SU-DHL-6 (cell line): ENCODE measurements around the gene LINGO4.

ENCODE experiments used
- H2AFZ ChIP-seq: fragments of 200-600 bp; sonication (generic); 2 replicates; pipeline ENCODE4 v1.6.1; 2014; ENCODE audit warnings: low read depth, mild to moderate bottlenecking, moderate library complexity, mixed read lengths, antibody characterized with exemption, low read length; ENCODE audit not compliant: severe bottlenecking
- H3F3A ChIP-seq: fragments of 200-600 bp; shearing (Covaris generic); 2 replicates; pipeline ENCODE4 v1.6.0; 2016; ENCODE audit warnings: antibody characterized with exemption, mild to moderate bottlenecking; ENCODE audit not compliant: insufficient read depth
- H3K27ac ChIP-seq: fragments of 200-600 bp; sonication (generic); 2 replicates; pipeline ENCODE4 v1.5.1; 2016; ENCODE audit warnings: low read depth, mild to moderate bottlenecking, low read length, moderate library complexity, mixed read lengths
- H3K27me3 ChIP-seq: fragments of 200-600 bp; sonication (generic), shearing (Covaris generic); 2 replicates; pipeline ENCODE4 v1.6.0; 2014; ENCODE audit warnings: mild to moderate bottlenecking, low read length
- H3K36me3 ChIP-seq: fragments of 200-600 bp; sonication (generic); 2 replicates; pipeline ENCODE4 v1.6.1; 2014; ENCODE audit warnings: mild to moderate bottlenecking, low read length, mixed read lengths
- H3K4me2 ChIP-seq: fragments of 300-600, 200-600 bp; shearing (Covaris generic), sonication (generic); 2 replicates; pipeline ENCODE4 v1.6.0; 2014; ENCODE audit warnings: low read length, low read depth, mild to moderate bottlenecking; ENCODE audit not compliant: poor library complexity, severe bottlenecking
- H3K4me3 ChIP-seq: fragments of 200-600 bp; sonication (generic); 2 replicates; pipeline ENCODE4 v1.5.1; 2014; ENCODE audit warnings: antibody characterized with exemption, low read length, mild to moderate bottlenecking, mixed read lengths; ENCODE audit not compliant: insufficient read depth, poor library complexity, severe bottlenecking
- H3K79me2 ChIP-seq: fragments of 200-600 bp; sonication (generic); 2 replicates; pipeline ENCODE4 v1.6.1; 2014; ENCODE audit warnings: mild to moderate bottlenecking, low read length, moderate library complexity; ENCODE audit not compliant: insufficient read depth
- H3K9ac ChIP-seq: fragments of 200-600 bp; sonication (generic); 2 replicates; pipeline ENCODE4 v1.7.0; 2014; ENCODE audit warnings: mild to moderate bottlenecking, low read length
- H3K9me2 ChIP-seq: fragments of 200-600 bp; sonication (generic); replicated peaks from 2 replicates; pipeline ENCODE4 v1.6.1; 2014; ENCODE audit warnings: low read length; ENCODE audit not compliant: insufficient read depth
- H3K9me3 ChIP-seq: fragments of 200-600 bp; sonication (generic); 2 replicates; pipeline ENCODE4 v1.6.1; 2014; ENCODE audit warnings: low read length, mixed read lengths; ENCODE audit not compliant: insufficient read depth
- H4K20me1 ChIP-seq: fragments of 200-600 bp; sonication (generic); 2 replicates; pipeline ENCODE4 v1.6.1; 2014; ENCODE audit warnings: low read depth, mild to moderate bottlenecking, antibody characterized with exemption, low read length, moderate library complexity, mixed read lengths
- EZH2phosphoT487 ChIP-seq: fragments of 200-600 bp; sonication (generic), shearing (Covaris generic); conservative IDR thresholded peaks from 2 replicates; pipeline ENCODE4 v1.6.1; 2018; ENCODE audit warnings: mild to moderate bottlenecking, antibody characterized with exemption, low read length, moderate library complexity, mixed read lengths
- TF ChIP-seq, protein P1 (sequence below): fragments of 200-600 bp; sonication (generic); IDR thresholded peaks from one replicate; pipeline ENCODE4 v1.5.1; 2017; ENCODE audit warnings: antibody characterized with exemption, mild to moderate bottlenecking, low read length, moderate library complexity; ENCODE audit not compliant: insufficient read depth, poor library complexity, severe bottlenecking

LINGO4 gene

DNA sequence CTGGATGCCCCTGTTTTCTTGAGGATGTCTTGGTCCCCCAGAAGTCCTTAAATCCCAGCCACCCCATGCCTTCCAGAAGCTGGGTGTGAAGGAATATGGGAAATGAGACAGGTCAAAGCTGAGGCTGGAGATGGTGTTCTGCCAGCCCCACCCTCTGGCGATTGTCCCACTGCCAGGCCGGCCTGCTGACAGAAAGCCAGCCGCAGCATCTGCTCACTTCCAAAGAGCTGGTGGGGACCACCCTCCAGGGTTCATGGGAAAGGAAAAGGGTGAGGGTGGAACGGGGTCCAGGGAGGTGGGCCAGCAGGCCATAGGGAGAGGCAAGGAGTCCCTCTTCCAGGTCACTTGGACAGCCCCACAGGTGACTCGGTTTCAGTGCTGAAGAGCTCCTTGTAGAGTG, 1.9 kb upstream of the LINGO4 start:
- no peaks in the 10 kb centered on the region for H3K9me3 ChIP-seq
- H3K27ac ChIP-seq: no peak overlapping the region
- no peak overlapping the region for H2AFZ ChIP-seq
- H3F3A ChIP-seq: no peaks in the 10 kb centered on the region
- H3K9ac ChIP-seq: no peak overlapping the region
- no peak overlapping the region for H3K4me3 ChIP-seq
- no peaks in the 10 kb centered on the region for H3K79me2 ChIP-seq
- no peaks in the 10 kb centered on the region for H3K27me3 ChIP-seq
- no peaks in the 10 kb centered on the region for H3K9me2 ChIP-seq
- no peaks in the 10 kb centered on the region for H3K36me3 ChIP-seq
- H4K20me1 ChIP-seq: no peaks in the 10 kb centered on the region
- TF ChIP-seq EZH2phosphoT487: no peak
- TF ChIP-seq, protein P1, sequence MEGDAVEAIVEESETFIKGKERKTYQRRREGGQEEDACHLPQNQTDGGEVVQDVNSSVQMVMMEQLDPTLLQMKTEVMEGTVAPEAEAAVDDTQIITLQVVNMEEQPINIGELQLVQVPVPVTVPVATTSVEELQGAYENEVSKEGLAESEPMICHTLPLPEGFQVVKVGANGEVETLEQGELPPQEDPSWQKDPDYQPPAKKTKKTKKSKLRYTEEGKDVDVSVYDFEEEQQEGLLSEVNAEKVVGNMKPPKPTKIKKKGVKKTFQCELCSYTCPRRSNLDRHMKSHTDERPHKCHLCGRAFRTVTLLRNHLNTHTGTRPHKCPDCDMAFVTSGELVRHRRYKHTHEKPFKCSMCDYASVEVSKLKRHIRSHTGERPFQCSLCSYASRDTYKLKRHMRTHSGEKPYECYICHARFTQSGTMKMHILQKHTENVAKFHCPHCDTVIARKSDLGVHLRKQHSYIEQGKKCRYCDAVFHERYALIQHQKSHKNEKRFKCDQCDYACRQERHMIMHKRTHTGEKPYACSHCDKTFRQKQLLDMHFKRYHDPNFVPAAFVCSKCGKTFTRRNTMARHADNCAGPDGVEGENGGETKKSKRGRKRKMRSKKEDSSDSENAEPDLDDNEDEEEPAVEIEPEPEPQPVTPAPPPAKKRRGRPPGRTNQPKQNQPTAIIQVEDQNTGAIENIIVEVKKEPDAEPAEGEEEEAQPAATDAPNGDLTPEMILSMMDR: no peak
- no peak overlapping the region for H3K4me2 ChIP-seq

DNA sequence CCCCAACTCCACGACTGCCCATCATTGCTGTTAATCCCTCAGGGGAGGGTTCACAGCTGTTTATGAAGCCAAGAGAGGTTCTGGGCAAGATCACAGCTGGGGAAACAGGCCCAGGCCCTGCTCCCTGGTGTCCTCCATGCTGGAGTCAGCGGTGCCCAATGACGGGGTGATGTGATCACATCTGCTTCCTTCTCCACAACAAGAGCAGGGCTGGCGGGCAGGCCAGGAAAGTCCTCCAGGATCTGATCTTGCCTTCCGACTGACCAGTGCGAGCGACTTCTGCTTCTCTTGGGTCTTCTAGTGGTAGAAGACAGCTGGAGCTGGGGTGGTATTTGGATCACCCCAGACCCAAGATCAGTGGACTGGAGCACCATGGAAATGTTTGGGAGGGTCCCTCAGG, 951 bp upstream of the LINGO4 start:
- no peak for TF ChIP-seq EZH2phosphoT487
- Histone ChIP-seq H3K79me2 (no peaks in the 10 kb centered on the region), H3K36me3 (no peaks in the 10 kb centered on the region), H3K9me3 (no peaks in the 10 kb centered on the region), H3K4me3 (no peak overlapping the region), H3K9ac (no peak overlapping the region), H2AFZ (no peak overlapping the region), H3K27ac (no peak overlapping the region), H3K27me3 (no peaks in the 10 kb centered on the region), H3F3A (no peaks in the 10 kb centered on the region), H3K9me2 (no peaks in the 10 kb centered on the region), H3K4me2 (no peak overlapping the region), H4K20me1 (no peaks in the 10 kb centered on the region)

DNA sequence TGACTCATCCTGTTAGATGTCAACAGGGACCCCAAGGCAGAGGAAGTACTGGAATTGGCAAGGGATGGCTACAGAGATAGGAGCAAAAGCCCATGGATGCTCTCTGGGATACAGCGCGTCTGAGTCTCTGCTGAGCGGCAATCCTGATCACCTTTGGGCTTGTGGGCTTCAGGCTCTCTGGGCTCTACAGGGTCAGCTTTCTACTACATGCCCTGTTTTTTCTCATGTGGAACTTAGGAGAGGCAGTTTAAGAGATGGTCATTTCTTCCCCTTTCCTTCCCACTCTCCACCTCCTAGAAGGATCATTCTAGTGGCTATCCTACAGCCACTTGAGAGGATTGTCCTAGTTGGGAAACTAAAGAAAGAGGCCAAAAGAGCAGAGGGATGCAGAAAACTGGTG, 1.3 kb downstream of the LINGO4 start:
- Histone ChIP-seq H3K9me2 (no peaks in the 10 kb centered on the region), H3K27me3 (no peaks in the 10 kb centered on the region), H3K36me3 (no peaks in the 10 kb centered on the region), H3K79me2 (no peaks in the 10 kb centered on the region), H3K9ac (no peak overlapping the region), H3K4me3 (no peak overlapping the region), H3K27ac (no peak overlapping the region), H3F3A (no peaks in the 10 kb centered on the region), H2AFZ (no peak overlapping the region), H3K9me3 (no peaks in the 10 kb centered on the region), H4K20me1 (no peaks in the 10 kb centered on the region), H3K4me2 (no peak overlapping the region)
- TF ChIP-seq, protein P1: no peak
- TF ChIP-seq EZH2phosphoT487: no peak

DNA sequence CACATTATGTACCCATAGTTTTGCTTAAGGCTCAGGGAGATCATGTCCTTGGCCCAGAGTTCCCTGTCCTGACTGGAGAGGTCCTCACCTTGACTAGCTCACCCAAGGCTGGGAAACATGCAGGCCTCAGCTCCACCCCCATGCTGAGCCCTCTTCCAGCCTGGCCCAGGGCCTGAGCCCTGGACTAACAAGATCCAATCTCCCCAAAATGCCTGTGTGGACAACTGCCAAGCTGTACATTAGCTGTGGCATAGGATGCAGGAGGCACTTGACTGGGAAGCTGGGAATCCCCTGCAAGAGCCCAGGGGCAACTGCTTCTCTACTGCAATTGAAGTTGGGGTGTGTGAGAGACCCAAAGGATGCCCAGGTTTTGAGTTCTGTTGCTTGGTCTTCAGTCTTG, 2.1 kb downstream of the LINGO4 start:
- Histone ChIP-seq H3K9me2 (no peaks in the 10 kb centered on the region), H3K9ac (no peak overlapping the region), H4K20me1 (no peaks in the 10 kb centered on the region), H3K4me2 (no peak overlapping the region), H3K27me3 (no peaks in the 10 kb centered on the region), H3K9me3 (no peaks in the 10 kb centered on the region), H3K27ac (no peak overlapping the region), H2AFZ (no peak overlapping the region), H3K36me3 (no peaks in the 10 kb centered on the region), H3K79me2 (no peaks in the 10 kb centered on the region), H3F3A (no peaks in the 10 kb centered on the region), H3K4me3 (no peak overlapping the region)
- TF ChIP-seq, protein P1: no peak
- no peak for TF ChIP-seq EZH2phosphoT487
